Glutamatergic neuron (in vitro differentiated cells): ENCODE results near the gene SLC45A2. TPM values are rescaled to one million over a fixed set of nuclear protein-coding genes. Genes with fewer than 3 reads are reported as not detected.

Experiments
- DNase-seq: peaks from one replicate; pipeline ENCODE4 v3.0.0; 2022
- H3K27ac Mint-ChIP-seq: one replicate; pipeline ENCODE4 v1.8.0; 2020; ENCODE audit warnings: mild to moderate bottlenecking, mixed read lengths, inconsistent platforms; ENCODE audit not compliant: unreplicated experiment
- H3K27me3 Mint-ChIP-seq: one replicate; pipeline ENCODE4 v1.8.0; 2020; ENCODE audit warnings: mild to moderate bottlenecking, moderate library complexity, mixed read lengths, inconsistent platforms; ENCODE audit not compliant: unreplicated experiment
- H3K36me3 Mint-ChIP-seq: one replicate; pipeline ENCODE4 v1.8.0; 2020; ENCODE audit warnings: mild to moderate bottlenecking, mixed read lengths, inconsistent platforms; ENCODE audit not compliant: unreplicated experiment
- H3K4me1 Mint-ChIP-seq: one replicate; pipeline ENCODE4 v1.8.0; 2020; ENCODE audit warnings: mild to moderate bottlenecking, low read depth, mixed read lengths, inconsistent platforms; ENCODE audit not compliant: unreplicated experiment
- H3K4me3 Mint-ChIP-seq: one replicate; pipeline ENCODE4 v1.8.0; 2020; ENCODE audit warnings: mild to moderate bottlenecking, mixed read lengths, inconsistent platforms; ENCODE audit not compliant: unreplicated experiment
- H3K9me3 Mint-ChIP-seq: one replicate; pipeline ENCODE4 v1.8.0; 2020; ENCODE audit warnings: mild to moderate bottlenecking, moderate library complexity, mixed read lengths, inconsistent platforms; ENCODE audit not compliant: unreplicated experiment
- CTCF ChIP-seq: fragments of 200-600 bp; sonication (generic); IDR thresholded peaks from one replicate; pipeline ENCODE4 v1.5.0; 2021; ENCODE audit not compliant: partially characterized antibody, unreplicated experiment
- total RNA-seq: library from RNA; stranded (reverse); fragmentation: NEBNext Ultra II Directional; extraction: Animal tissue kit (Norgen Biotek cat#: 25700); gene quantifications from one replicate; pipeline ENCODE4 v1.2.1, GENCODE V29; 2021; ENCODE audit not compliant: unreplicated experiment

The SLC45A2 gene
- total RNA-seq, 1 donor from 2014 or later = 0.76 TPM

- no peak for TF ChIP-seq CTCF
- no peak overlapping the region for H3K27ac Mint-ChIP-seq
- no peaks in the 10 kb centered on the region for H3K4me1 Mint-ChIP-seq
- peaks cover 2% of the 10 kb centered on the region for H3K27me3 Mint-ChIP-seq
- no peak for DNase-seq
- H3K4me3 Mint-ChIP-seq = no peak overlapping the region
- no peaks in the 10 kb centered on the region for H3K36me3 Mint-ChIP-seq
- H3K9me3 Mint-ChIP-seq = no peaks in the 10 kb centered on the region
Observed at GRCh38 chr5:33980030-33980429, 4.5 kb downstream of the SLC45A2 start.

- no peak for TF ChIP-seq CTCF
- Mint-ChIP-seq H3K27ac (no peak overlapping the region), H3K9me3 (no peaks in the 10 kb centered on the region), H3K27me3 (peaks cover 2% of the 10 kb centered on the region), H3K4me1 (no peaks in the 10 kb centered on the region), H3K4me3 (no peak overlapping the region), H3K36me3 (no peaks in the 10 kb centered on the region)
- no peak for DNase-seq
Observed at GRCh38 chr5:33978306-33978705, 6.2 kb downstream of the SLC45A2 start.

- H3K27me3 Mint-ChIP-seq = no peaks in the 10 kb centered on the region
- H3K36me3 Mint-ChIP-seq = no peaks in the 10 kb centered on the region
- no peak overlapping the region for H3K27ac Mint-ChIP-seq
- no peaks in the 10 kb centered on the region for H3K4me1 Mint-ChIP-seq
- DNase-seq = no peak
- no peak overlapping the region for H3K4me3 Mint-ChIP-seq
- H3K9me3 Mint-ChIP-seq = no peaks in the 10 kb centered on the region
- no peak for TF ChIP-seq CTCF
Observed at GRCh38 chr5:33976307-33976706, 8.2 kb downstream of the SLC45A2 start.

- Mint-ChIP-seq H3K27ac (no peak overlapping the region), H3K9me3 (no peaks in the 10 kb centered on the region), H3K36me3 (no peaks in the 10 kb centered on the region), H3K4me3 (no peak overlapping the region), H3K4me1 (no peaks in the 10 kb centered on the region), H3K27me3 (no peaks in the 10 kb centered on the region)
- DNase-seq = no peak
- TF ChIP-seq CTCF = no peak
Observed at GRCh38 chr5:33975852-33976251, 8.6 kb downstream of the SLC45A2 start.

GRCh38 chr5:33973271-33973670 is 11.2 kb downstream of the SLC45A2 start:
- Mint-ChIP-seq H3K4me1 (peaks cover 9% of the 10 kb centered on the region), H3K4me3 (no peak overlapping the region), H3K27ac (no peak overlapping the region), H3K27me3 (peaks cover 1% of the 10 kb centered on the region), H3K36me3 (no peaks in the 10 kb centered on the region), H3K9me3 (peaks cover 4% of the 10 kb centered on the region)
- TF ChIP-seq CTCF = no peak
- no peak for DNase-seq
